Right lobe of liver (tissue), 4 donors: ENCODE results near the gene PGBD5.

Source experiments
- CTCF ChIP-seq, 4 donors: fragments of 200-600 bp in 3 of 4; fragments of 450-650 bp in 1 of 4; IDR thresholded peaks; one replicate each; pipeline versions ENCODE4 v1.5.1 to v1.8.0; 2016 to 2022; ENCODE audit warnings: antibody characterized with exemption in 4 of 4, mild to moderate bottlenecking in 2 of 4
- POLR2A ChIP-seq: fragments of 450-650 bp; IDR thresholded peaks from one replicate; pipeline ENCODE4 v1.6.1; 2017; ENCODE audit warnings: antibody characterized with exemption, mild to moderate bottlenecking
- donor health status: DM: no; HTN: no; CAD: no.
- donor health status: DM: no; HTN: no; CAD: no.
- donor health status: DM: no; HTN: yes; CAD: no.

DNA sequence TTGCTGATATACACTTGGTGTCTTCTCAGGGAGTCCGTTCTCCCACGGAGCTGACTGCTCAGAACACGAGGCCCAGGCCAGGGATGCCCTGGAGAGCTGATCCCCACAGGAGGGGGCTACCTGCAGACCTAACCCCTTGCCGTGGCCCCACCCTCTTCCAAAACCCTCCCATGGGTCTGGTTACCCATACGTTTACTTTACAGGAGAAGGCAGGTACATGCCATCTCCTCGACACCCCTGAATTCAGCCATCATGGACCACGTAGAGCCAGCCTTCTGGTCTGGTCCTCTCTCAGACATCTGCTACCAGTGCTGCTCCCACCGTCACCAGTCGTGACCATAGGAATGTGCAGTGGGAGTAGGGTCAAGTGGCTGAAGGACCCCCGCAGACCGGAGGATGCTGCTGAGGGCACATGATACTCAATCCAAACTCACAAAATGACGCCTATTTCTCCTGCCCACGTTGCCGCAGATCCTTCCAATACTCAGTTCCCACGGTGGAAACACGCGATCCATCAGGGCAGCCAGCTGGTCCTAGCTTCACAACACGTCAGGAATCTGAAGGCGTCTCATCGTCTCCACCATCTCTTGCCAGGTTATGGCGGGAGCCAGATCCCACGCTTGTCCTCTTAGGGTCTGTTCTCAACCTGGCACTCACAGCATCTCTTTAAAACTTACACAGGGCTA, 26.7 kb downstream of the PGBD5 start:
- TF ChIP-seq POLR2A = no peak
- TF ChIP-seq CTCF (IDR thresholded peaks at IDR 0.05) = no peak
